ENCODE measurements around the gene CR1.
"Not testable (repeated sequence)": the region's sequence is repeated elsewhere in the genome, so short reads cannot be mapped to it uniquely, and the experiment has no call there.

Gene CR1

DNA sequence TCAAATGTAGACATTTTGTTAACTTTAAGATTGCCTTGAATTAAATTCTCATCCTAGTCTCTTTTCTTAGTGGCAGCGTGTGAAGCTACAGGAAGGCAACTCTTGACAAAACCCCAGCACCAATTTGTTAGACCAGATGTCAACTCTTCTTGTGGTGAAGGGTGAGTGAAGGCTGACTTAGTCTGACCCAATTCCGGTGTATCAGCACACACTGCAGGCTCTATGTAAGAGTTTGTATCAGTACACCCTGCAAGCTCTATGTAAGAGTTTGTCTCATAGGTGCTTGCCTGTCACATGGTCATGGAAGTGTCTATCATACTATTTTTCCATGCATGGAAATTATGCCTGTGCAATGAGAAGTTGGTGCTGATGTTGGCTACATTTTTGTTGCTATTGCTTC lies 25.0 kb upstream of the CR1 start:
- Histone ChIP-seq H3K36me3 (ENCODE audit: insufficient read depth, low read length) (no peaks in the 10 kb centered on the region), H3K27ac (ENCODE audit: low read depth, low read length) (no peak overlapping the region), H3K4me3 (ENCODE audit: low read length) (no peak overlapping the region), H3K9ac (ENCODE audit: low read depth, low read length) (no peak overlapping the region), H3K27me3 (ENCODE audit: insufficient read depth, low read length) (no peaks in the 10 kb centered on the region), H3K9me3 (ENCODE audit: insufficient read depth, low read depth, low read length) (no peaks in the 10 kb centered on the region), H3K4me1 (ENCODE audit: insufficient read depth, low read length) (no peaks in the 10 kb centered on the region)
- WGBS, result 96% methylated on average over 2 of the region's 2 CpGs

DNA sequence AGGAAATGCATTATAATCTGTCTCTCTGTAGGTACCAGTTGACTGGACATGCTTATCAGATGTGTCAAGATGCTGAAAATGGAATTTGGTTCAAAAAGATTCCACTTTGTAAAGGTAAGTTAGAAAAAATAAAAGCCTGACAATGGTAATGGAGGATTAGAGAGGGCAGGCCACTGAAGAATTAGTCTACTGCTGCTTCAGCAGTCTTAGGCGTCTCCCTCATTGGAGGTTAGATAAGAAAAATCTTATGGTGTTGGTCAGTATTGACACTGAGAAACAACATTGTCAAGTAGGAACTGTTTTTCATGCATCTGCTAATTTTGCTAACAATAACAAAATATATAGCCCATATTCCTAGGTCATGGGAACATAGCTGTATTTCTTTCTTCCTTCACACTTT lies 21.7 kb upstream of the CR1 start:
- Histone ChIP-seq H3K4me1 (ENCODE audit: insufficient read depth, low read length) (no peaks in the 10 kb centered on the region), H3K9me3 (ENCODE audit: insufficient read depth, low read depth, low read length) (no peaks in the 10 kb centered on the region), H3K27ac (ENCODE audit: low read depth, low read length) (no peak overlapping the region), H3K27me3 (ENCODE audit: insufficient read depth, low read length) (no peaks in the 10 kb centered on the region), H3K4me3 (ENCODE audit: low read length) (no peak overlapping the region), H3K36me3 (ENCODE audit: insufficient read depth, low read length) (no peaks in the 10 kb centered on the region), H3K9ac (ENCODE audit: low read depth, low read length) (no peak overlapping the region)
- 78% methylated on average over 1 of the region's 1 CpG for WGBS

DNA sequence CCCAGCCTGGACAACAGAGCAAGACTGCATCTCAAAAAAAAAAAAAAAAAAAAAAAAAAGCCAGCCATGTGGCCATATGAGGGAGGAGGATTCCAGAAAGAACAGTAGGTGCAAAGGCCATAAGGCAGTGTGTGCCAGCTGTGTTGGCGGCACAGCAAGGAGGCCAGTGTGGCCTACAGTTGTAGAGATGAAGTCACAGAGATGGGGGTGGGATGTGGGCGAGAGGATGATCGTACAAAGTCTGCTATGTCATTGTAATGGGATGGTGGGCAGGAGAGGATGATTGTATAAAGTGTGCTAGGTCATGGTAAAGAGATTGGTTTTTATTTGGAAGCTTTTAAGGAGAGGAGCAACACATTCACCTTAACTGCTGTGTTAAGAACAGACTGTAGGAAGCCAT lies 9.8 kb upstream of the CR1 start:
- Histone ChIP-seq H3K4me3 (ENCODE audit: low read length) (no peak overlapping the region), H3K4me1 (ENCODE audit: insufficient read depth, low read length) (no peaks in the 10 kb centered on the region), H3K9me3 (ENCODE audit: insufficient read depth, low read depth, low read length) (no peaks in the 10 kb centered on the region), H3K36me3 (ENCODE audit: insufficient read depth, low read length) (no peaks in the 10 kb centered on the region), H3K27me3 (ENCODE audit: insufficient read depth, low read length) (no peaks in the 10 kb centered on the region; the same call in 1 of the 2 replicates), H3K9ac (ENCODE audit: low read depth, low read length) (no peak overlapping the region), H3K27ac (ENCODE audit: low read depth, low read length) (no peak overlapping the region)
- WGBS, result 92% methylated on average over 3 of the region's 3 CpGs

DNA sequence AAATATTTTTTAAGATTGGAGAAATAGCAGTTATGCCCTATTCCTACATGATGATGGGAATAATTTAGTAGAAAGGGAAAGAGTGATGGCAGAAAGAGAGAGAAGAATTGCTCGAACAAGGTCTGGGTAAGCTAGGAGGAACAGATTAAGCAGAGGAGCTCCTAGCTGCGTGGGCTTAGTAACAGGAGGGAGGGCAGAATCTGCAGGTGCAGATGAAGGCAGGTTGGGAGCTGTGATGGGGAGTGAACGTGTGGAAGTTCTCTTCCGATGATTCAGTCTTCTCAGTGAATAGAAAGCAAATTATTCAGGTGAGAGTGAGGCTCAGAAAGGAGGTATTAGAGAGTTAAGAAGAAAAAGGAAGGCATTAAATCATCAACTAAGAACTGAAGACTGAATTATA lies 8.3 kb upstream of the CR1 start:
- H3K9me3 ChIP-seq (ENCODE audit: insufficient read depth, low read depth, low read length), result no peaks in the 10 kb centered on the region
- no peaks in the 10 kb centered on the region for H3K36me3 ChIP-seq (ENCODE audit: insufficient read depth, low read length)
- H3K27ac ChIP-seq (ENCODE audit: low read depth, low read length), result no peak overlapping the region
- H3K27me3 ChIP-seq (ENCODE audit: insufficient read depth, low read length), result peaks cover 2% of the 10 kb centered on the region; the same call in 1 of the 2 replicates
- H3K4me1 ChIP-seq (ENCODE audit: insufficient read depth, low read length), result no peaks in the 10 kb centered on the region
- 82% methylated on average over 4 of the region's 4 CpGs for WGBS
- no peak overlapping the region for H3K4me3 ChIP-seq (ENCODE audit: low read length)
- no peak overlapping the region for H3K9ac ChIP-seq (ENCODE audit: low read depth, low read length)

DNA sequence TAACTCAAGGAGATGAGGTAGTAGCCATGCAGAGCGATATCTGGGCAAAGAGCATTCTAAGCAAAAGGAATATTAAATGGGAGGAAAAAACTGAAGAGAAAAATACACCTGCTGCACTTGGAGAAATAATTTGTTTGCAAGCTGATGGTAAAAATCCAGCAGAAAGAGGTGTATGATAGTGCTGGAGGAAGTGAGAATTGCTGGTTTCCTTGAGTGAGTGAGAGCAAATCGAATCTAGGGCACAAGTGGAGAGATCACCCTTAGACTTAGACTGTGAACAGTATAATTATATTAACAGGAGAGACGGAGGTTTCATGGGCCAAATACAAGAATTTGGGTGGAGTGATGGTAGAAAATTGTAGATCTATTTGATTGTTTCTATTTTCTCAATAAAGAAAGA lies 2.7 kb upstream of the CR1 start:
- Histone ChIP-seq H3K9ac (ENCODE audit: low read depth, low read length) (no peak overlapping the region), H3K9me3 (ENCODE audit: insufficient read depth, low read depth, low read length) (no peaks in the 10 kb centered on the region), H3K4me3 (ENCODE audit: low read length) (no peak overlapping the region), H3K4me1 (ENCODE audit: insufficient read depth, low read length) (no peaks in the 10 kb centered on the region), H3K36me3 (ENCODE audit: insufficient read depth, low read length) (no peaks in the 10 kb centered on the region), H3K27me3 (ENCODE audit: insufficient read depth, low read length) (peaks cover 53% of the 10 kb centered on the region), H3K27ac (ENCODE audit: low read depth, low read length) (no peak overlapping the region)
- WGBS, result 92% methylated on average over 3 of the region's 3 CpGs

DNA sequence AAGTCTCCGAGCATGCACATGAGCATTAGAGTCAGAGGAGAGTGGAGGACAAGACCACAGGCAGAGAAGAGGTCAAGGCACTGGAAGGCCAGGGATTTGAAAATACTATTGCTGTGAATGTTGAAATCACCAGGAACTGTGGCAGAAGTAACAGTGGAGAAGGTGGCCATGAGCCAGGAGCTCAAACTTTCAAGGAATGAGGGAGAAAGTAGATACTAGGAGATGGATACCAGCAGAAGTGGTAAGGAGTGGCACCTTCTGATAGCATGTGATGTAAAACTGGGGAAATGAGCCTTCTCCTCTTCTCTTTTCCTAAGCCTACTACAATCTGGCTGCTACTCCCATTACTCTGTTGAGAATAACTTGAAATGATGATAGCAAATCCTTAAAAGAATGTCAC lies 1.8 kb upstream of the CR1 start:
- H3K4me3 ChIP-seq (ENCODE audit: low read length), result no peak overlapping the region
- H3K27me3 ChIP-seq (ENCODE audit: insufficient read depth, low read length), result peaks cover 56% of the 10 kb centered on the region
- H3K9ac ChIP-seq (ENCODE audit: low read depth, low read length), result no peak overlapping the region
- no peaks in the 10 kb centered on the region for H3K36me3 ChIP-seq (ENCODE audit: insufficient read depth, low read length)
- no peaks in the 10 kb centered on the region for H3K9me3 ChIP-seq (ENCODE audit: insufficient read depth, low read depth, low read length)
- no peaks in the 10 kb centered on the region for H3K4me1 ChIP-seq (ENCODE audit: insufficient read depth, low read length)
- no peak overlapping the region for H3K27ac ChIP-seq (ENCODE audit: low read depth, low read length)
- WGBS, result 91% methylated on average over 1 of the region's 1 CpG

DNA sequence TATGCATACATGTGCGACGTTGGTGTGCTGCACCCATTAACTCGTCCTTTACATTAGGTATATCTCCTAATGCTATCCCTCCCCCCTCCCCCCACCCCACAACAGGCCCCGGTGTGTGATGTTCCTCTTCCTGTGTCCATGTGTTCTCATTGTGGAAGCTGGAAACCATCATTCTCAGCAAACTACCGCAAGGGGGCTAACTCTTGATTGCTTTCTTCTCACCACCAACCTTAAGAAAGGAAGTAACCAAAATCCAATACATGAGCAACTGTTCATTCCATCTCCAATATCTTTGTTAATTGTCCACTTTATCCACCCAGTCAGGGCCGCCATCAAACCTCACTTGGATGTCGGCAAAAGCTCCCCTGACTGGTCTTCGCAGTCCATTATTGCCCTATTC lies 676 bp upstream of the CR1 start:
- not testable (repeated sequence) for H3K9ac ChIP-seq (ENCODE audit: low read depth, low read length); H3K36me3 ChIP-seq (ENCODE audit: insufficient read depth, low read length); H3K9me3 ChIP-seq (ENCODE audit: insufficient read depth, low read depth, low read length); H3K4me1 ChIP-seq (ENCODE audit: insufficient read depth, low read length); H3K27ac ChIP-seq (ENCODE audit: low read depth, low read length)
- Histone ChIP-seq H3K4me3 (ENCODE audit: low read length) (peak overlapping the region; percentile 64), H3K27me3 (ENCODE audit: insufficient read depth, low read length) (peaks cover 56% of the 10 kb centered on the region)
- WGBS, result 82% methylated on average over 7 of the region's 8 CpGs

DNA sequence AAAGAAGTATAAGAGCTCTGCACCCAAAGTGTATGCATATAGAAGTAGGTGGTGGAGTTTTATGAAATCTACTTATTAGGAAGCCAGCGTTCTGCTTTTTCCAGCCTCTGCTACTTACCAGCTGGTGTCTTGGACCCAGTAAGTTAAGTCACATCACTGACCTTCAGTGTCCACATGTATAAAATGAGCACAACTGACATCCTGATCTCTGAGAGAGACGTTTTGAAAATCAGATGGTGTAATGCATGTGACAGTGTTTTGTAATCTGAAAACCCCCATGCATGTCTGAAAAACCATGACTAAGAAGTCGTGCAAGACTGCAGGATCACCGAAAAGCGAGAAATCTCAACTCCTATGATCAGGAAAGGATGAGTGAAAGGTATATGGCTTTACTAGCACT lies 2.0 kb downstream of the CR1 start:
- 88% methylated on average over 5 of the region's 5 CpGs for WGBS
- peaks cover 51% of the 10 kb centered on the region for H3K27me3 ChIP-seq (ENCODE audit: insufficient read depth, low read length)
- no peak overlapping the region for H3K4me3 ChIP-seq (ENCODE audit: low read length)

DNA sequence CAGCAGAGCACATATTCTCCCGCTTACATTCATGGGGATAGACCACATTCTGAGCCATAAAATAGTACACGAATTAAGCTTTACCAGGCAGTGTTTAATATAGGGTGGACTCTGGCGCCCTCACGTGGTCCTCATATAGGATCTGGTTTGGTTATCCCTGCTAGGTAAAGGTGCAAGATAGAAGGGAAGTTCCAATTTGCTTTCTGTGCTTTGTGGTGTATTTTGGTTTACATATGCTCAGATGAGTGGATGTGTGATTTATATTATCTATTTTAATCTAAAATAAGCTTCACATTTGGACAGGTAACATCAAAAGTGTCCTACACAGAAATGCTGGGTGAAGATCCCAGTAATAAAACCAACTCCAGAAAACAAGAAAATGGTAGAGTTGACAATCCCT lies 3.6 kb downstream of the CR1 start:
- Histone ChIP-seq H3K4me3 (ENCODE audit: low read length) (no peak overlapping the region), H3K36me3 (ENCODE audit: insufficient read depth, low read length) (no peaks in the 10 kb centered on the region), H3K27ac (ENCODE audit: low read depth, low read length) (no peak overlapping the region), H3K9ac (ENCODE audit: low read depth, low read length) (no peak overlapping the region), H3K9me3 (ENCODE audit: insufficient read depth, low read depth, low read length) (no peaks in the 10 kb centered on the region), H3K27me3 (ENCODE audit: insufficient read depth, low read length) (peaks cover 37% of the 10 kb centered on the region), H3K4me1 (ENCODE audit: insufficient read depth, low read length) (no peaks in the 10 kb centered on the region)
- WGBS, result 11% methylated on average over 4 of the region's 4 CpGs

More for the DNA sequence above, 2.0 kb downstream of the CR1 start:
- no peak overlapping the region for H3K27ac ChIP-seq (ENCODE audit: low read depth, low read length)
- no peak overlapping the region for H3K9ac ChIP-seq (ENCODE audit: low read depth, low read length)
- no peaks in the 10 kb centered on the region for H3K36me3 ChIP-seq (ENCODE audit: insufficient read depth, low read length)
- H3K9me3 ChIP-seq (ENCODE audit: insufficient read depth, low read depth, low read length), result no peaks in the 10 kb centered on the region
- H3K4me1 ChIP-seq (ENCODE audit: insufficient read depth, low read length), result no peaks in the 10 kb centered on the region

DNA sequence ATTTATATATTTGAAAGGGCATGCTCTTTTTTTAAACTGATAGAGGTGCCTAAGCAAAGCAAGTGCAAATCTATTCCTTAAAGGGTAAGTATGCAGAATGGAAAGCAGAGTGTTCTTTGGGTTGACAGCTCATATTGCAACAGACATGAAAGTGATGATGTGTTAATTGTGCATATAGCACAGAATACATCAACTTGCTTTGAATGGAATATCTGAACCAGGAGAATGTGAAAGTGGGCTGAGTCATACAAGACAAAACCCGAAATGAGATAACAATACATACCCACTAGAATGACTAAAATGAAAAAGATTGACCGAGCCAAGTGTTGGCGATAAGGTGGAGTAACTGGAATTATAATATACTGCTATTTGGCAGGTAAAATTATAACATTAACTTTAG lies 4.3 kb downstream of the CR1 start:
- no peaks in the 10 kb centered on the region for H3K36me3 ChIP-seq (ENCODE audit: insufficient read depth, low read length)
- H3K4me1 ChIP-seq (ENCODE audit: insufficient read depth, low read length), result no peaks in the 10 kb centered on the region
- no peak overlapping the region for H3K27ac ChIP-seq (ENCODE audit: low read depth, low read length)
- no CpG with 5 or more reads among the region's 3 CpGs for WGBS
- no peaks in the 10 kb centered on the region for H3K9me3 ChIP-seq (ENCODE audit: insufficient read depth, low read depth, low read length)
- no peak overlapping the region for H3K4me3 ChIP-seq (ENCODE audit: low read length)
- H3K27me3 ChIP-seq (ENCODE audit: insufficient read depth, low read length), result peaks cover 31% of the 10 kb centered on the region
- H3K9ac ChIP-seq (ENCODE audit: low read depth, low read length), result no peak overlapping the region

DNA sequence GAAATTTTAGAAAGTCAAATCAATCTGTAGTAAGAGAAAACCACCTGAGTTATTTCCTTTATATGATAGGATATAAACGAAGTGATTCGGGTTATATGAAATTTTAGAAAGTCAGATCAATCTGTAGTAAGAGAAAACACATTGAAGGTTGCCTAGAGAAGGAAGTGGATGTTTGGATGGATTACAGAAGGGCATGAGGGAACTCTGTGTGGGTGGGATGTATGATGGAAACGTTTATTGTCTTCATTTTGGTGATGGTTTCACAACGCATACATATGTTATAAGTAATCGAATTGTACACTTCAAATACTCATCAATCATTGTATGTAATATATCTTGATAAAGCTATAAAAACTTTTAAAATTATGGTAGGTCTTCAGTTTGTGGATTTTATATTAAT lies 5.1 kb downstream of the CR1 start:
- peaks cover 24% of the 10 kb centered on the region for H3K27me3 ChIP-seq (ENCODE audit: insufficient read depth, low read length)
- H3K27ac ChIP-seq (ENCODE audit: low read depth, low read length), result no peak overlapping the region
- H3K36me3 ChIP-seq (ENCODE audit: insufficient read depth, low read length), result no peaks in the 10 kb centered on the region
- H3K9ac ChIP-seq (ENCODE audit: low read depth, low read length), result no peak overlapping the region
- H3K4me3 ChIP-seq (ENCODE audit: low read length), result no peak overlapping the region
- no peaks in the 10 kb centered on the region for H3K4me1 ChIP-seq (ENCODE audit: insufficient read depth, low read length)
- no peaks in the 10 kb centered on the region for H3K9me3 ChIP-seq (ENCODE audit: insufficient read depth, low read depth, low read length)
- WGBS, result 74% methylated on average over 3 of the region's 5 CpGs

DNA sequence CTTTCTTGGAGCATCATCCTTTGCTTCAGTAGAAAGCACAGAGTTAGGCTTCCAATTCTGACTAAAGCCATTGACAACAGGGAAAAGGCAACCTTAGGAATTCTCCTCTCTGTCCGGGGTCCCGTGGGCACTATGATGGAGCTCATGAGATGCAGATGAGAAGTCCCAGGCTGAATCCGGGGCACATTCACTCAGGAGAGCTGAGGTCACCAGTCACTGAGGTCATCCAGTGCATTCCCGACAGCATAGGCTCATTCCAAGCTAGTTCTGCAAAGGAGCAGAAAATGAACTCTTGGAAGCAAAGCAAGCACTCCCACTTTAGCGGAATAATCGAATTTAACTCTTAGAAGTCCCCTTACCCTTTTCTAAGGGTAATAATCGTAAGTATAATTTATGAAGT lies 6.8 kb downstream of the CR1 start:
- H3K27ac ChIP-seq (ENCODE audit: low read depth, low read length), result no peak overlapping the region
- no peaks in the 10 kb centered on the region for H3K4me1 ChIP-seq (ENCODE audit: insufficient read depth, low read length)
- H3K36me3 ChIP-seq (ENCODE audit: insufficient read depth, low read length), result no peaks in the 10 kb centered on the region
- H3K4me3 ChIP-seq (ENCODE audit: low read length), result no peak overlapping the region
- WGBS, result 74% methylated on average over 6 of the region's 7 CpGs
- H3K27me3 ChIP-seq (ENCODE audit: insufficient read depth, low read length), result peaks cover 7% of the 10 kb centered on the region
- no peak overlapping the region for H3K9ac ChIP-seq (ENCODE audit: low read depth, low read length)
- no peaks in the 10 kb centered on the region for H3K9me3 ChIP-seq (ENCODE audit: insufficient read depth, low read depth, low read length)

All from HUES64 (cell line).